Renal cortical epithelial cell (primary cell): ENCODE results near the gene SCN1A. TPM values are rescaled to one million over a fixed set of nuclear protein-coding genes. Genes with fewer than 3 reads are reported as not detected.
"Not testable (repeated sequence)": the region's sequence is repeated elsewhere in the genome, so short reads cannot be mapped to it uniquely, and the experiment has no call there.

ENCODE experiments used
- DNase-seq: peaks from one replicate; pipeline ENCODE4 v3.0.0-alpha.2; 2011; ENCODE audit warnings: low read depth
- total RNA-seq: library from RNA; depleted of rRNA; stranded (reverse); fragments of >200 nt; gene quantifications from 2 replicates; pipeline ENCODE4 v1.2.3, GENCODE V29; 2014

SCN1A gene
- total RNA-seq, 1 donor from 2014 or later: not detected

DNA sequence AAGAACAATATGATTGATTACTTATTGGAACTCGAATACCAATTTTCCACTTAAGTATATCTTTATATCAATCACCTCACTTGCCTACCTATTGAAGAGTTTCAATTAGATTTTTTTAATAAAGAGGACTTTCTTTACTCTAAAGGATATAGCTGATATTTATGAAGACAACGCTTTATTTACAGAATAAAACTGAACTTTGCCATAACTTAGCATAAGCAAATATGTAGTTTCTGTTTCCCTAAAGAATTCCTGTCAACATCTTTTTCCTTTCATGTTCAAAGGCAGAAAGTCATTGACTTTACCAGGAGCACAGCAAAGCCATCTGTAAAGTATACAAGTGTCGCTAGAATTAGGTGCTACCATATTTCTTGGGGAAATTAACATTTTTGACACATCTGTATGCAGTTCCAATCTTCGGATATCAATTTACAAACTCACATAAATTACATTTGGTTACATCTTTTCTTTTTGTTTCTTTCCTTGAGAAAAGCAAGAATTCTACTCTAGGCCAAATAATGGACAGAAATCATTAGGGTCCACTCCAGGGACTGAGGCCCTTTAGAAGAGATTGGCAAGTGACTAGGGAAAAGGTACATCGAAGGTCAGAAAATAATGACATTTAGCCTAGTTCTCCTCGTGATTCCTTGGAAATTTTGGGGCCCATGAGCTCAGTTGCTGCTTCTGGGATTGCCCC is 7.5 kb upstream of the SCN1A start:
- no peak for DNase-seq

- peak; percentile 75 for DNase-seq
Observed at GRCh38 chr2:166134252-166135151, 6.7 kb upstream of the SCN1A start.

DNA sequence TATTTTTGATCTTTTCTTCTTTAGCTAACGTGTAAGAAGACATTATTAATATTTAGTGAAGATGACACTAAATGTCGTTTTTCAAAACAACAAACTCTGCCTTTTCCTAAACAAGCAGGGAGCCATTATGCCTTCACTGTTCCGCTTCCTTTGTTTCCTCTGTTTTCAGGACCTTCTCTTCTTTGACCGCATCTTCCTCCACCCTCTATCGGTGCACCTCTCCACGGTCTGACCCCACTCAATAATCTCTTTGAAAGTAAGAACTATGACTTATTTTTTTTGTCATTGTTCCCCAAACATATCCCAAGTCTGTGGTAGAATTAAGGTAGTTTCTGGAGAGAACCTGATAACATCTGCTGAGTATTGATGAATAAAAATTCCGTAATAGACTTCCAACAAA is 5.8 kb upstream of the SCN1A start:
- DNase-seq: no peak

- no peak for DNase-seq
Observed at GRCh38 chr2:166128156-166128505, 311 bp upstream of the SCN1A start.

- peak; percentile 29 for DNase-seq
Observed at GRCh38 chr2:166126007-166126639, 1.7 kb downstream of the SCN1A start.

DNA sequence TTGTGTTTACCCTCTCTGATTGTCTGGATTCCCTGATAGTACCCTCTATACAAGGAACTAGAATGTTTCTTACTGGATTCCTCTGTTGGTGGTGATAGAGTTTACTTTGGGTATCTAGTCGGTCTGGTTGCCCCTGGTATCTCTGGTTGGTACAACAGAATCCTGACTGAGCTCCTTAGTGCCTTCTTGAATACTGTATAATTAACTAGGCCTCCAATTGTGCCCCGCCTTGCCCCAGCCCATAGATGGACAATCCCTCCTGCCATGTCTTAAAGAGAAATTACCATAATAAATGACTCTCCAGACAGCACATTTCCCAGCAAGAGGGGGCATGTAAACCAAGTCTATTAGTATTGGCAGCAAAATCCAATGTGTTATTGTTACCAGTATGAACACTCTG is 2.3 kb downstream of the SCN1A start:
- no peak for DNase-seq

GRCh38 chr2:166118180-166118579 is 9.6 kb downstream of the SCN1A start:
- DNase-seq: no peak

GRCh38 chr2:166117491-166117890 is 10.3 kb downstream of the SCN1A start:
- DNase-seq: no peak

- DNase-seq: no peak
Observed at GRCh38 chr2:166115589-166115988, 12.2 kb downstream of the SCN1A start.

- DNase-seq: no peak
Observed at GRCh38 chr2:166112193-166112605, 15.6 kb downstream of the SCN1A start.

GRCh38 chr2:166106431-166107015 is 21.3 kb downstream of the SCN1A start:
- peak; percentile 20 for DNase-seq

DNA sequence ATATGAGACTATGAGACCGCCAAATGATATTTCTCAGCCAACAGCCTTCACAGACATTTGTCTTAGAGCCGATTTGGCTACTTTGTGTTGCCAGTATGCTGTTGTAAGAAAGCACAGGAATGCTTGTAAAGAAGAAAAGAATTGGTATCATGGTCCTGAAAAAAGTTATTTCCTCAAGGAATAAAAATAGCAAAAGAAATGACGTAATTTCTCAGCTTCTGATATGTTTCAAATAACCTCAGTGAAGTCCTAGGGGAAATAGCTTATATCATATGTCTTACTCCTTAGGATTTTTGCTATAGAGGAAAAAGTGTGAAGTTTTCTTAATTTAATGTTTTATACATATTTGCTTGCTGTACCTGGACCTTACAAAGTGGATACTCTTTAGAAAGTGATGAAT is 23.0 kb downstream of the SCN1A start:
- no peak for DNase-seq

DNA sequence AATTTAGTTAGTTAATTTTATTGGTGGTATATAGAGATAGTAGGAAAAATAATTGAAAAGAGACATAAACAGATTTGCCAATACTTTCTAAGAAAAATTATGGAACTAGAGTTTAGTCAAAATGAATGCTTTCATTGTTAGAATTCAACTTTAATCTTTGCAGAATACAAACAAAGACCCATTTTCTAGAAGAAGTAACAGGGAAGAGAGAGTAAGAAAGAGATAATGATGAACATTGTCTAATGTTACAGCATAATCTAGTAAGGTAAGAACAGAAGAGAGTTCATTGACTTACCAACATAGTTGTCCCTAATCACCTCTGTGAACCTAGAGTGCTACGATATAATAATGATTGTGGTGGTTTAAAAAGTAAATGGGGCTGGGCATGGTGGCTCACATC is 23.7 kb downstream of the SCN1A start:
- DNase-seq: no peak

GRCh38 chr2:166103277-166103676 is 24.5 kb downstream of the SCN1A start:
- not testable (repeated sequence) for DNase-seq

- DNase-seq: no peak
Observed at GRCh38 chr2:166094325-166094724, 33.5 kb downstream of the SCN1A start.

DNA sequence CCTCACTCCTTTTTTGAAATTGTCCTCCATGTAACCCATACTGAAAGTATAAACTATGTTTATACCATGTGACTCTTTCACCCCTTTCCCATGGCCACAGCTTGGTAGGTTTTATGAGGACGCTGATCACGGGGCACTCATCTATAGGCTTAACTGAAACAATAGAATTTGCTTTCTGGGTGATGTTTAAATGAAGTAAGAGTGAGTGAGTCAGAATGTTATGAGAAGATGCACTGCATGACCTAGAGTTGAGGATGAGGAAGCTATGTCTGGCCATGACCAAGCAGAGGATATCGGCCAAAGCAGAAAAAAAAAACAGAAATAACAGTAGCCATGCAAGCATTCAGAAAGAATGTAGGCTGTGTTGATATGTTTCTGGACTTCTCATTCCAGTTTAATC is 34.9 kb downstream of the SCN1A start:
- no peak for DNase-seq

GRCh38 chr2:166091439-166091838 is 36.4 kb downstream of the SCN1A start:
- no peak for DNase-seq

- no peak for DNase-seq
Observed at GRCh38 chr2:166090908-166091307, 36.9 kb downstream of the SCN1A start.

- DNase-seq: no peak
Observed at GRCh38 chr2:166090346-166090745, 37.5 kb downstream of the SCN1A start.

- DNase-seq: no peak
Observed at GRCh38 chr2:166088634-166089033, 39.2 kb downstream of the SCN1A start.

DNA sequence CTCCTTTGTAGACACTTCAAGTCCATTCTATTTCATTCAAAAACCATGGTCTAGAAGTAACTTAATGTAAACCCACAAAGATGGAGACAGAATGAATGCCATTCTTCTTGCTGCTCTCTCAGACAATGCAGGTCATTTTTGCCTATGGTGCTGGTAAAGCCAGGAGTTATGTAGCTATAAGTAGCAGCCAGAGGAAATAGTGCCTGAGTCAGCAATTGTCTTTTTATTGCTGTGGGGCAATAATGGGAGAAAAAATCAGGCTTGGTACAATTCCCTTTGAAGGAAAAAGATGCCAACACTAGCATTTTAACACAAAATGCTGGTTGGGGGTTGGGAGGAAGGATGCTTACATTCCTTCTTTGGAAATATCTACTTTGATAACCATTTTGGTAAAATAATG is 43.5 kb downstream of the SCN1A start:
- DNase-seq: no peak

DNA sequence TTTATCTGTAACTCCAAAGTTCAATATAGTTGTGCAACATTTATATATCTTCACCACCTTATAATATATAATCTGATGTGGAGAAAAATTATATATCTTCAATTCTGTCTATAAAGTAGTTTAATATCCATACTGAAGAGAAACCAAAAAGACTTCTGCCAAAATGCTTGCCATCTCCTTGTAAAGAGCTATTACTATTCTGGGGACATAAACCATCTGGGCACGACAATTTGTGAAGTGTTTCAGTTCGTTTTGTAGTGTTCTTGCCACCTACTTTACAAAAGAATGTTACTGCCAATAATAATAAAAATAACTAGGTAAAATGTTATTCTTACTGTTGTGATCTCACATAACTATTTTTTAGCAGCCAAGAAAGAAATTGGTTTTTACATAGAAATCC is 45.1 kb downstream of the SCN1A start:
- no peak for DNase-seq
